NCI-H510A treated with DMSO at 0.1 percent for 48 hours (cell line): ENCODE data around the gene SERPINA3.
"Not testable (repeated sequence)": the region's sequence is repeated elsewhere in the genome, so short reads cannot be mapped to it uniquely, and the experiment has no call there.

Experiments used
- DNase-seq: peaks from one replicate; lab custom pipeline; 2025; lab: John Stamatoyannopoulos, UW

SERPINA3 gene

GRCh38 chr14:94612174-94612573 lies at the start of gene SERPINA3:
SERPINA3 (plus strand) TSS chr14:94612391; CDS start chr14:94614442, 2,051 bp downstream.
- DNase-seq, result no peak

- no peak for DNase-seq
Observed at GRCh38 chr14:94562941-94563883, 49.0 kb upstream of the SERPINA3 start.

GRCh38 chr14:94564381-94564780 lies 47.8 kb upstream of the SERPINA3 start:
- DNase-seq, result no peak

DNA sequence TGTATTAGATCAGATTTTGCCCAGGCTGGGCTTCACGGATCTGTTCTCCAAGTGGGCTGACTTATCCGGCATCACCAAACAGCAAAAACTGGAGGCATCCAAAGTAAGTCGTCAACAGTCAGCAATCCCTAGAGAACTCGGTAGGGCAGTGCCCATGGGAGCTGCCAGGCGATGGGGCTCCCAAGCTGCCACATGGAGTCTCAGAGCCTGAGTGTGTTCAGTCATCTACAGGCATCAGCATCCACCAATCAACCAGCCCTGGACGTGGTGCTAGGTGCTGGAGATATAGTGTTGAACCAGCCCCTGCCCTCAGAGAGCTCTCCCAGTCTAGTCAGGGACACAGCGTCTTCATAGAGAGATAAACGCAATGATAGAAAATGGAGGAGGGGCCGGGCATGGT lies 44.0 kb upstream of the SERPINA3 start:
- DNase-seq, result no peak

DNA sequence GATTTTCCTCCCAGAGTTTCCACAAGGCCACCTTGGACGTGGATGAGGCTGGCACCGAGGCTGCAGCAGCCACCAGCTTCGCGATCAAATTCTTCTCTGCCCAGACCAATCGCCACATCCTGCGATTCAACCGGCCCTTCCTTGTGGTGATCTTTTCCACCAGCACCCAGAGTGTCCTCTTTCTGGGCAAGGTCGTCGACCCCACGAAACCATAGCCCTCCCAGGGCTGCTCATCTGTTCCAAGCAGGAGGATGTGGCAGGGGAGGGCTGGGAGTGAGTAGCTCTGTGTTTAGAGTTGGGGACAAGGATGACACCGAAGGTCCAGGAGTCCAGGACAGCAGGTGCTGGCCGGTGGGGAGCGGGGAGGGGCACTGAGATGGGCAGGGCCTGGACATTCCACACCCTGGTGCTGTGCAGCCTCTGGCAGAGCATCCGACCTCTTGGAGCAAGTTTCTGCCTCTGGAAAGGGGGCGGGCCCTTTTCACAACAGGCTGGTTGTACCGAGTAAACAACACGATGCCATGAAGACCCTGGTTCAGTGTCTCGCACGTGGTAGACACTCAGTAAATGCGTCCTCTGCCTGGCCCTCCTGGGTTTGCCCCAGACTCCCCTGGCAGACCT lies 42.7 kb upstream of the SERPINA3 start:
- DNase-seq, result no peak

GRCh38 chr14:94570002-94570400 lies 42.2 kb upstream of the SERPINA3 start:
- no peak for DNase-seq

DNA sequence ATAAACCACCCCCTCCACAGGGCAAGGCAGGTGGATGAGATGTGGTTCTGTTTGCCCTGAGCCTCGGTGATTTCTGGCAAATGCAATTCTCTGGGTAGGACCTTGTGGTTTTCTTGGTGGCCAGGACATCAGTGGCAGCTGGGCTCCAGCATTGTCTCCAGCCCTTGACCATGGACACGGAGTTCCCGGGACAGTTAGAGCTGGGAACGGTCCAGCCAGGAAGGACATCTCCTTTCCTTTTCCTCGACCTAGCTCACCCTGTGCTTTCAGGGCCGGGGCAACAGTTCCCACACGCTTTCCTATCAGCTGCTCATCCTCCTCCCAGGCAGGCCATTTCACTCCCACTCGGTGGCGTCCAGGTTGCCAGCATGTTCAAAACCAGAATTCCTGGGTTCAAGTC lies 41.8 kb upstream of the SERPINA3 start:
- no peak for DNase-seq

- DNase-seq, result no peak
Observed at GRCh38 chr14:94571395-94571794, 40.8 kb upstream of the SERPINA3 start.

DNA sequence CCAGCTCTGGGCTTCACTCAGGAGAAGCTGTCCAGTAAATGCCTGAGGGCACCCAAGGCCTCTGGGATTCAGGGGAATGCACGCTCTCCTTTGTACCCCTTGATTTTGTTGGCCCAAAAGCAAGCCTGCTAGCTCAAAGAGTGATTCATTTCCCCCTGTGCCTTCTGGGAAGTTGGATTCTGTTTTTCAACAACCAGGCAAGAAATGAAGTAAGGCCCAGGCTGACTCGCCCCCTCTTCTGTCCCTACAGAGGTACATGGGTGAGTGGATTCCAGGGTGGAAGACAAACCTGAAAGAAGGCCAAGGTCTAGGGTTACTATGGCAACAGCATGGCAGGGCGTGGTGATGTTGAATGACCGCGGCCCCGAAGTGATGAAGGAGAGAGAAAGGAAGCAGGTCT lies 40.2 kb upstream of the SERPINA3 start:
- no peak for DNase-seq

GRCh38 chr14:94572637-94573303 lies 39.4 kb upstream of the SERPINA3 start:
- no peak for DNase-seq

DNA sequence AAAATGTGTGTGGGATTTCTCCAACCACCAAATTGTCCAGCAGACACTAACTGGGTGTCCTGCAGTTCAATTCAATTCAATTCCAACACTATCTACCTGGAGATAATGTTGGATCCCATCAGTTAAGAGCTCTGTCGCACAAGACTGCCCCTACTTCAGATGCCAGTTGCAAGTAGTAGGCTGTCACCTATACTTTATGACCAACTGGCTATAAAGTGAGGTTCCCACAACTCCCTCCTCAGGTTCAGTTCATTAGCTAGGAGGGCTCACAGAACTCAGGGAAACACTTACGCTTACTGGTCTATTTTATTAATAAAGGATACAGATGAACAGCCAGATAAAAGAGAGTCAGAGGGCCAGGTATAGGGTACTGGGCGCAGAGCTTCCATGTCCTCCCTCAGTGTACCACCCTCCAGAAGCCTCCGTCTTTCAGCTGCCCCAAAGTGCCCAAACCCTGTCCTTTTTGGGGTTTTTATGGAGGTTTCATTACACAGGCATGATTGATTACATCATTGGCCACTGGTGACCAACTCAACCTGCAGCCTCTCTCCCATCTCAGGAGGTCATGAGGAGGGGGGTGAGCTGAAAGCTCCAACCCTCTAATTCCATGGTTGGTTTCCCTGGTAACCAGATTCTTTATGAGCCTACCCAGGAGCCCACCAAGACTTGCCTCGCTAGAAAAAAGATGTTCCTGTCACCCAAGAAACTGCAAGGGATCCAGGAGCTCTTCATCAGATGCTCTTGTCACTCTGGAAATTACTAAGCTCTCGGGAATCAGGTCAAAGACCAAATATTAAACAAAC lies 38.5 kb upstream of the SERPINA3 start:
- no peak for DNase-seq

GRCh38 chr14:94574336-94574735 lies 37.9 kb upstream of the SERPINA3 start:
- DNase-seq, result no peak

- DNase-seq, result no peak
Observed at GRCh38 chr14:94575730-94576585, 36.2 kb upstream of the SERPINA3 start.

DNA sequence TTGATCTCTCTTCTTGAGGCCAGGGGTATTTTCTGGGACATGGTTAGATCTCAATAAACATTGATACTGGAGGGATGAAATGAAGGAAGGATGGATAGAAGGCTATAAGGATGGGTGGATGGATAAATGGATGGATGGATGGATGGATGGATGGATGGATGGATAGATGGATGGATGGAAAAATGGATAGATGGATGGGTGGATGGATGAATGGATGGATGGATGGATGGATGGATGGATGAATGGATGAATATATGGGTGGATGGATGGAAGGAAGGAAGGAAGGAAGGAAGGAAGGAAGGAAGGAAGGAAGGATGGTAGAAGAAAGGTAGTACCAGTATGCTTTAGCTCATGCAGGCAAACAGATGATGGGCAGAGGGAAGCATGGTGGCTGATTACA lies 34.7 kb upstream of the SERPINA3 start:
- DNase-seq, result not testable (repeated sequence)

DNA sequence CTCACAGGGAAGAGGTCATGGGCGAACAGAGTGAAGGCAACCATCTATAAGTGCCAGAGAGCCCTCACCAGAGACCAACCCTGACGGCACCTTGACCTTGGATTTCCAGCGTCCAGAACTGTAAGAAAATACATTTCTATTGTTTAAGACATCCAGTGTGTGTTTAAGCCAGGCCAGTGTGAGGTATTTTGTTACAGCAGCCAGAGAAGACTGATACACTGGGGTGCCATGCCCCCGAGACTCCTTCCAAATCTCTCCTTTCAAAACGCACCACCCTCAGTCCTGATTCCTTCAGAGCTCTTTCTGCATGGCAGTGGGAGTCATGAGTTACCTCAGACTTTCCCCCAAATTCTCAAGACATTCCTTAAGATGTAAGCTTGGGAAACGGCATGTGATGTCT lies 33.5 kb upstream of the SERPINA3 start:
- no peak for DNase-seq

- DNase-seq, result no peak
Observed at GRCh38 chr14:94581127-94581999, 30.8 kb upstream of the SERPINA3 start, which contains the start of gene SERPINA5. SERPINA5 (plus strand) TSS chr14:94581426; CDS start chr14:94587363, 5,937 bp downstream.

DNA sequence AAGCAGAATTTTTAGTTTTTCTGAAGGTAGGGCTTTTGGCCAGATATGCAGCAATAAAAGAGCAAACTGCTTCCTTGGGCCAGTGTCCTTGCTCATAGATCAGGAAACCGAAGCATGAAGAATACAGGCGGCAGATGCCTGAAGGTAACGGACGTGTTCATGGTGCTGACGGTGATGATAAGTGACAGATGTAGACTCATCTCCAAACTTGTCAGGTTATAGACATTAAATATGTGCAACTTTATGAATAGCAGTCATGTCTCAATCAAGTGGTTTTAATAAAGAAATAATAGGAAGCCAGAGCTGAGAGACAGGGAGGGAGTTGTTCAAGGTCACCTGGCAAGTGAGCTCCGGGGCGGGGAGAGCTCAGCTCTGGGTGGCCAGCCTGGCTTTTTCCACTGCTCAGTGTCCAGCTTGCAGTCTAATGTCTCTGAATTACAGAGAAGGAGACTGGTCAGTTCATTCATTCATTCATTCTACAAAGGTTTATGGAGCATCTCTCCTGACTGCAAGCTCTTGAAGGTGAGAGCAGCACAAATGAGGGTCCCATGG lies 29.9 kb upstream of the SERPINA3 start:
- DNase-seq, result no peak

DNA sequence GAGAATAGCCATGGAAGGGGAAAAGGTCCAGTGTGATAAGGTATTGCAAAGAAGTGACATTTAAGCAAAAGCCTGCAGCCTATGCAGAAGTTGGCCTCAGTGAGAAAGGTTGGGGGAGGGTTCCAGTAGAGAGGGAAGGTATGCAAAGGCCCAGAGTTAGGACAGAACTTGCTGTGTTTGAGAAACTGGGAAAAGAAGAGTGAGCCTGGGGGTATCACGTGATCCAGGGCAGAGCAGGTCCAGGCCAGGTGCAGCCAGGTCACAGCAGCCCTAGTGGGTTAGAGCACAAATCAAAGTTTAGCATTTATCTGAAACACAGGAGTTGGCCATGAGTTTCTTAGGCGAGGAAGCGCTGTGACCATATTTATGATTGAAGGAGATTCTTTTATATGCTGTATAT lies 29.3 kb upstream of the SERPINA3 start:
- DNase-seq, result no peak

DNA sequence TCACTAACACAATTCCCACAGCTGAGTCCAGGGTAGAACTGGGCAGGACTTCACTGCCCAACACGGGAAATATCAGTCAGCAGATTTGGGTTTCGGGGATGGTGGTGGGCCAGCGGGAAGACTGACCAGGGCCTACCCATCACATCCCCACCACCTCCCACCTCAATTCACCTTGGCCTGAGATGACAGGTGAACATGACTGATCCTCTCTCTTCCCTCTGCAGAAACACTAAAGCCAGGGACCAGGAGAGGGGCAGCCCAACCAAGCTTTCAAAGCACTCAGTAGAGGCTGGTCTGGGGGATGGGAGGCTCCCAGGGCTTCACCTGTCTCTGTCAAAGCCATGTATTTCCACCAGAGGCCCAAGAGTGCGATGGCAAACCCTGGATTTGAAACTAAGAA lies 28.6 kb upstream of the SERPINA3 start:
- DNase-seq, result no peak
